ENCODE measurements around the gene GNE. TPM values are rescaled to one million over a fixed set of nuclear protein-coding genes. Genes with fewer than 3 reads are reported as not detected.

The GNE gene
- total RNA-seq, 1 experiment from 2014 or later = 20.6 TPM

- DNase-seq (ENCODE audit: low spot score) = no peak
- Histone ChIP-seq H3K27me3 (replicated peaks; ENCODE audit: insufficient read depth, low read depth, low read length, poor library complexity) (no peaks in the 10 kb centered on the region), H3K4me1 (ENCODE audit: insufficient read depth, low read length, poor library complexity, severe bottlenecking) (no peaks in the 10 kb centered on the region), H3K9me3 (ENCODE audit: low read depth, low read length, poor library complexity, severe bottlenecking) (no peaks in the 10 kb centered on the region), H3K36me3 (ENCODE audit: insufficient read depth, low read length, poor library complexity, severe bottlenecking) (no peaks in the 10 kb centered on the region), H3K27ac (ENCODE audit: low read depth, low read length, poor library complexity, severe bottlenecking) (no peak overlapping the region), H3K4me3 (ENCODE audit: low read depth, low read length, poor library complexity, severe bottlenecking) (no peak overlapping the region)
- intact Hi-C loops (cut with micrococcal nuclease; ENCODE audit: unreplicated experiment) = no loop called here
- CTCF ChIA-PET = interaction anchor here (1.2 kb wide), 1 partner anchor 42 kb away, joined by 4 read pairs; no protein-coding TSS in a partner anchor
- TF ChIP-seq CTCF (conservative IDR thresholded peaks at IDR 0.05; ENCODE audit: low read depth, low read length) (no peak), EZH2 (IDR thresholded peaks at IDR 0.05; ENCODE audit: borderline replicate concordance, low read depth, low read length, poor library complexity, severe bottlenecking) (no peak)
- no TSS peak for BruUV-seq (replicated peaks)
- POLR2A ChIA-PET (ENCODE audit: low non-redundant PET) = no interaction called here
Measured at GRCh38 chr9:36286388-36286787, 28.1 kb upstream of the GNE start.

- ChIA-PET CTCF (no interaction called here), POLR2A (ENCODE audit: low non-redundant PET) (no interaction called here)
- intact Hi-C loops (cut with micrococcal nuclease; ENCODE audit: unreplicated experiment) = no loop called here
- H3K27ac ChIP-seq (ENCODE audit: low read depth, low read length, poor library complexity, severe bottlenecking) = no peak overlapping the region
- H3K27me3 ChIP-seq (replicated peaks; ENCODE audit: insufficient read depth, low read depth, low read length, poor library complexity) = no peaks in the 10 kb centered on the region
- H3K4me1 ChIP-seq (ENCODE audit: insufficient read depth, low read length, poor library complexity, severe bottlenecking) = no peaks in the 10 kb centered on the region
- H3K4me3 ChIP-seq (ENCODE audit: low read depth, low read length, poor library complexity, severe bottlenecking) = no peak overlapping the region
- H3K9me3 ChIP-seq (ENCODE audit: low read depth, low read length, poor library complexity, severe bottlenecking) = no peaks in the 10 kb centered on the region
- no peaks in the 10 kb centered on the region for H3K36me3 ChIP-seq (ENCODE audit: insufficient read depth, low read length, poor library complexity, severe bottlenecking)
- no peak for TF ChIP-seq CTCF (conservative IDR thresholded peaks at IDR 0.05; ENCODE audit: low read depth, low read length)
- TF ChIP-seq EZH2 (IDR thresholded peaks at IDR 0.05; ENCODE audit: borderline replicate concordance, low read depth, low read length, poor library complexity, severe bottlenecking) = no peak
- DNase-seq (ENCODE audit: low spot score) = no peak
- BruUV-seq (replicated peaks) = no TSS peak
Measured at GRCh38 chr9:36284226-36284625, 26.0 kb upstream of the GNE start.

GRCh38 chr9:36282275-36282674 is 24.0 kb upstream of the GNE start:
- no peak overlapping the region for H3K4me3 ChIP-seq (ENCODE audit: low read depth, low read length, poor library complexity, severe bottlenecking)
- no TSS peak for BruUV-seq (replicated peaks)
- POLR2A ChIA-PET (ENCODE audit: low non-redundant PET) = no interaction called here
- CTCF ChIA-PET = interaction anchor here (0.5 kb wide), 1 partner anchor 52 kb away, joined by 3 read pairs; no protein-coding TSS in a partner anchor
- no peak overlapping the region for H3K27ac ChIP-seq (ENCODE audit: low read depth, low read length, poor library complexity, severe bottlenecking)
- intact Hi-C loops (cut with micrococcal nuclease; ENCODE audit: unreplicated experiment) = no loop called here
- H3K9me3 ChIP-seq (ENCODE audit: low read depth, low read length, poor library complexity, severe bottlenecking) = no peaks in the 10 kb centered on the region
- no peak for DNase-seq (ENCODE audit: low spot score)
- no peaks in the 10 kb centered on the region for H3K36me3 ChIP-seq (ENCODE audit: insufficient read depth, low read length, poor library complexity, severe bottlenecking)
- H3K4me1 ChIP-seq (ENCODE audit: insufficient read depth, low read length, poor library complexity, severe bottlenecking) = no peaks in the 10 kb centered on the region
- TF ChIP-seq EZH2 (IDR thresholded peaks at IDR 0.05; ENCODE audit: borderline replicate concordance, low read depth, low read length, poor library complexity, severe bottlenecking) (no peak), CTCF (conservative IDR thresholded peaks at IDR 0.05; ENCODE audit: low read depth, low read length) (no peak)
- no peaks in the 10 kb centered on the region for H3K27me3 ChIP-seq (replicated peaks; ENCODE audit: insufficient read depth, low read depth, low read length, poor library complexity)

Data from A673 (cell line).